Tibial artery (tissue), 4 donors: ENCODE data around the gene PNPLA8.
A peak's percentile ranks its signal among the peaks of the same experiment; 100 is the strongest.

Experiments
- DNase-seq, 2 donors: peaks; one replicate each; pipeline ENCODE4 v3.0.0-alpha.2; 2019
- H3K27ac ChIP-seq, 2 donors: fragments of 200-600 bp; sonication (generic) in 1 of 2; 1 replicate in 1 of 2; 2 replicates in 1 of 2; pipeline ENCODE4 v1.5.1; 2018 to 2019; ENCODE audit warnings: mild to moderate bottlenecking in 1 of 2
- H3K27me3 ChIP-seq, 2 donors: fragments of 200-600 bp; sonication (generic) in 1 of 2; one replicate each; pipeline versions ENCODE4 v1.5.1 to v1.6.0; 2016 to 2019
- H3K36me3 ChIP-seq, 3 donors: fragments of 200-600 bp; sonication (generic) in 2 of 3; one replicate each; pipeline ENCODE4 v1.5.1; 2016 to 2019; ENCODE audit warnings: mild to moderate bottlenecking in 2 of 3
- H3K4me1 ChIP-seq, 4 donors: fragments of 200-600 bp; sonication (generic) in 2 of 4; 1 replicate in 3 of 4; 2 replicates in 1 of 4; pipeline ENCODE4 v1.5.1; 2016 to 2019
- H3K4me3 ChIP-seq, 2 donors: fragments of 200-600 bp; sonication (generic) in 1 of 2; 1 replicate in 1 of 2; 2 replicates in 1 of 2; pipeline ENCODE4 v1.5.1; 2018 to 2019; ENCODE audit warnings: mild to moderate bottlenecking in 2 of 2
- H3K9me3 ChIP-seq, 3 donors: fragments of 200-600 bp; sonication (generic) in 1 of 3; one replicate each; pipeline ENCODE4 v1.5.1; 2016 to 2019
- intact Hi-C: fragments of 100-400 bp; cut with DNase I; formaldehyde crosslinking; loops from one replicate; pipeline ENCODE4 v1.15.0; 2023; ENCODE audit warnings: low total_unique reads
- TF ChIP-seq, protein P1 (sequence below), 2 experiments: fragments of 200-600 bp in 1 of 2; fragments of 450-650 bp in 1 of 2; IDR thresholded peaks; one replicate each; pipeline ENCODE4 v1.5.1; 2017 to 2019; ENCODE audit warnings: antibody characterized with exemption in 2 of 2, mild to moderate bottlenecking in 1 of 2, moderate library complexity in 1 of 2

PNPLA8 gene

DNA sequence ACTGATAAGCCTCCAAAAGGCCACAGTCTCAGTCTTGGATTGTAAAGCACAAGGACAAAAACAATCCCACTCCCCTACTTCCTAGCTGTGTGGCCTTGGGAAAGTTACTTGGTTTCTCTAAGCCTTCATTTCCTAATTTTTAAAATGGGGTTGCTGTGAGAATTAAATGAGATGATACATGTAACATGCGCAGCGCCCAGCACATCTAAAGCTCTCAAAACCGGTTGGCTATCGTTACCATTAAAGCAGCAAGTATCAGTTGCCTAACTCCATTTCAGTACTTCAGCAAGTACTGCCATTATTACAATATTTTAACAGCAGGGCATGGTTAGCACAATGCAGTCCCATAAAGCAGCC is 71.6 kb downstream of the PNPLA8 start:
- Histone ChIP-seq H3K4me3 (peak overlapping the region in 1 of 2 donors; percentile 52), H3K4me1 (peaks cover 0 to 27% (median 21%) of the 10 kb centered on the region in 4 donors), H3K36me3 (no peaks in the 10 kb centered on the region), H3K27me3 (peaks cover 0 to 44% of the 10 kb centered on the region in 2 donors), H3K27ac (no peak overlapping the region), H3K9me3 (no peaks in the 10 kb centered on the region)
- intact Hi-C loops, result no loop called here
- TF ChIP-seq, protein P1, sequence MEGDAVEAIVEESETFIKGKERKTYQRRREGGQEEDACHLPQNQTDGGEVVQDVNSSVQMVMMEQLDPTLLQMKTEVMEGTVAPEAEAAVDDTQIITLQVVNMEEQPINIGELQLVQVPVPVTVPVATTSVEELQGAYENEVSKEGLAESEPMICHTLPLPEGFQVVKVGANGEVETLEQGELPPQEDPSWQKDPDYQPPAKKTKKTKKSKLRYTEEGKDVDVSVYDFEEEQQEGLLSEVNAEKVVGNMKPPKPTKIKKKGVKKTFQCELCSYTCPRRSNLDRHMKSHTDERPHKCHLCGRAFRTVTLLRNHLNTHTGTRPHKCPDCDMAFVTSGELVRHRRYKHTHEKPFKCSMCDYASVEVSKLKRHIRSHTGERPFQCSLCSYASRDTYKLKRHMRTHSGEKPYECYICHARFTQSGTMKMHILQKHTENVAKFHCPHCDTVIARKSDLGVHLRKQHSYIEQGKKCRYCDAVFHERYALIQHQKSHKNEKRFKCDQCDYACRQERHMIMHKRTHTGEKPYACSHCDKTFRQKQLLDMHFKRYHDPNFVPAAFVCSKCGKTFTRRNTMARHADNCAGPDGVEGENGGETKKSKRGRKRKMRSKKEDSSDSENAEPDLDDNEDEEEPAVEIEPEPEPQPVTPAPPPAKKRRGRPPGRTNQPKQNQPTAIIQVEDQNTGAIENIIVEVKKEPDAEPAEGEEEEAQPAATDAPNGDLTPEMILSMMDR (IDR thresholded peaks at IDR 0.05), result no peak
- no peak for DNase-seq

DNA sequence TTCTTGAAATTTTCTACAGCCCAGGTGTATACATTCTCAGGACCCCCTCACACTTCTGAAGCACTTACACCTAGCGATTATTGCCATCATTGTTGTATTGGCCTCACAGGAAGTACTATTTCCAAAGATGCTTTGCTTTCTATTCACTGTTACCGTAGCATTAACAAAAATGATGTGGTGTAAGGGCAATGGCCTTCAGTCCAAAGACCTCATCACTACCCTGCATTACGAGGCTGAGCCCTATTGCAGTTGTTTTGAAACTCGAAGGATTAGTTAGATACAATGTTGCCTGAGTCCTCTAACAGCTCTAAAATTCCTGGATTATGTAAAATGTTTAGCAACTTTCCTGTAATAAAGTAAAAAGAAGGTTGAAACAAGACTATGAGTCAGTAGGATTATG is 72.6 kb downstream of the PNPLA8 start:
- Histone ChIP-seq H3K27me3 (peaks cover 0 to 44% of the 10 kb centered on the region in 2 donors), H3K9me3 (no peaks in the 10 kb centered on the region), H3K27ac (no peak overlapping the region), H3K36me3 (no peaks in the 10 kb centered on the region), H3K4me3 (no peak overlapping the region), H3K4me1 (peaks cover 0 to 27% (median 21%) of the 10 kb centered on the region in 4 donors)
- intact Hi-C loops, result no loop called here
- DNase-seq, result no peak
- TF ChIP-seq, protein P1 (IDR thresholded peaks at IDR 0.05), result no peak

DNA sequence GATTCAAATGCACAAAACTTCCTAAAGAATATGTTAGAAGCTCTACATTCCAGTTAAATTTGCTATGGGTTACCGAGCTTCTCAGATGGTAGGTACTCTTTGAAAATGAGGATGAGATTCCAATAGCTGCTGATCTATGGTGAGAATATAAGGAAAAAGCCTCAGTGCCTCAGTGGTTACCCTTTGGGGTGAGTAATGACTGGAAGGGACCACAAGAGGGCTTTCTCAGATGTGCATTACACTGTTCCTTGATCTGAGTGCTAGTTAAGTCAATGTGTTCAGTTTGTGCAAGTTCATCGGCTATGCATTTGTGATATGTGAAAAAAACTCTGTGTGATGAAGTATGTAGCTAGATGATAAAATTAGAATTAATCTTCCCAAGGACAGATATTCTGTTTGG is 73.2 kb downstream of the PNPLA8 start:
- H3K27me3 ChIP-seq, result peaks cover 0 to 42% of the 10 kb centered on the region in 2 donors
- intact Hi-C loops, result no loop called here
- peaks cover 0 to 27% (median 21%) of the 10 kb centered on the region in 4 donors for H3K4me1 ChIP-seq
- H3K27ac ChIP-seq, result no peak overlapping the region
- H3K9me3 ChIP-seq, result no peaks in the 10 kb centered on the region
- TF ChIP-seq, protein P1 (IDR thresholded peaks at IDR 0.05), result peak in 1 of 2 experiments; percentile 28
- H3K36me3 ChIP-seq, result no peaks in the 10 kb centered on the region
- no peak overlapping the region for H3K4me3 ChIP-seq
- no peak for DNase-seq

DNA sequence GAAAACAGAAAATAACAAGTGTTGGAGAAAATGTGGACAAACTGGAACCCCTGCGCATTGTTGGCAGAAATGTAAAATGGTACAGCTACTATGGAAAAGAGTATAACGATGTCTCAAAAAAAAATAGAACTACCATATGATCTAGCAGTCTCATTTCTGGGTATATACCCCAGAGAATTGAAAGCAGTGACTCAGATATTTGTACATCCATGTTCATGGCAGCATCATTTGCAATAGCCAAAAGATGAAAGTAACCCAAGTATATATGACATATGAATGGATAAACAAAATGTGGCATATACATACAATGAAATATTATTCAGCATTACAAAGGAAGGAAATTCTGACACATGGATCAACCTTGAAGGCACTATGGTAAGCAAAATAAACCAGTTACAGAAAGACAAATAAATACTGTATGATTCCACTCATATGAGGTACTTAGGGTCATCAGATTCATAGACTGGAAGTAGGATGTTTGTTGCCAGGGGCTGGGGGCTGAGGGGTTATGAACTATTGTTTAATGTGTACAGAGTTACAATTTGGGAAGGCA is 74.6 kb downstream of the PNPLA8 start:
- TF ChIP-seq, protein P1 (IDR thresholded peaks at IDR 0.05), result no peak
- intact Hi-C loops, result no loop called here
- H3K4me3 ChIP-seq, result no peak overlapping the region
- H3K27me3 ChIP-seq, result peaks cover 0 to 31% of the 10 kb centered on the region in 2 donors
- peaks cover 0 to 21% (median 16%) of the 10 kb centered on the region in 4 donors for H3K4me1 ChIP-seq
- H3K9me3 ChIP-seq, result no peaks in the 10 kb centered on the region
- no peaks in the 10 kb centered on the region for H3K36me3 ChIP-seq
- H3K27ac ChIP-seq, result no peak overlapping the region
- no peak for DNase-seq

DNA sequence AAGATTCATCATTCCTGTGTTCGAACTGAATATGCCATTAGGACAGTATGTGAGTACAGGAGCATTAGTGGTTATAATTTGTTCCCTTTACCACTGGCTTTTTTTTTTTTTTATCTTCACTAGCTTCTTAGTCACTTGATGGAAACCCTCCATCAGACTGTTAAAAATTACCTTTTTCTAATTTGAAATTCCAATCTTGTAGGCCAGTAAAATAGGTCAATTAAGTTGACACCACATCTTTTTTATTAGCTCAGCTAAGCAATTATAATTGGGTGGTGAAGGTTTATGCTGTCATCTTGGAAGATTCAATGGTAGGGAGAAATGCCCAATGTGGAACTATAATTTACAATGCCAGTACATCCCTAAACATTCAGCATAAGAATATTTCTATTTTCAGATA is 75.8 kb downstream of the PNPLA8 start:
- TF ChIP-seq, protein P1 (IDR thresholded peaks at IDR 0.05), result no peak
- intact Hi-C loops, result no loop called here

DNA sequence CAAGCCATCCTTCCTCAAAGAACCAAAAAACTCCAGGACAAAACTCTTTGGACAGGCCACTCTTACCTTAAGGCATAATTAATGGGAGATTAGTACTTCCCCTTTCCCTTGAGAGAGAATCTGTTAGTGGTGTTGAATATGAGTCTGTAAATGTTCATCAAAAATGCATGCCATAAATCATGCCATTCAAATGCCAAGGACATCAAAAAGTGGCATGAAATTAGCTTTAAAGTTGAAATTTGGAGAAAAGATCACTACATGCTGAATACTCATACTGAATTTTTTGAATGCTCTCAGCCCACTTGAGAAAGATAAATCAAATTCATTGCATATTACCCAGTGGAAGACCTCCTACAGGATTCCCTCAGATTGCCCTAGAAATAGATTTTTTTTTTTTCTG is 76.4 kb downstream of the PNPLA8 start:
- H3K27ac ChIP-seq, result no peak overlapping the region
- TF ChIP-seq, protein P1 (IDR thresholded peaks at IDR 0.05), result no peak
- DNase-seq, result no peak
- H3K4me3 ChIP-seq, result no peak overlapping the region
- H3K27me3 ChIP-seq, result peaks cover 0 to 12% of the 10 kb centered on the region in 2 donors
- no peaks in the 10 kb centered on the region for H3K36me3 ChIP-seq
- intact Hi-C loops, result no loop called here
- H3K9me3 ChIP-seq, result no peaks in the 10 kb centered on the region
- H3K4me1 ChIP-seq, result peaks cover 0 to 2% (median under 1%) of the 10 kb centered on the region in 4 donors

More for the DNA sequence above, 75.8 kb downstream of the PNPLA8 start:
- DNase-seq, result no peak
- Histone ChIP-seq H3K27ac (no peak overlapping the region), H3K36me3 (no peaks in the 10 kb centered on the region), H3K9me3 (no peaks in the 10 kb centered on the region), H3K27me3 (peaks cover 0 to 18% of the 10 kb centered on the region in 2 donors), H3K4me3 (no peak overlapping the region), H3K4me1 (peaks cover 0 to 9% (median 6%) of the 10 kb centered on the region in 4 donors)
